WTC11 (cell line): ENCODE measurements around the gene NUDT21.

Source experiments
- NFYB ChIP-seq: sonication (generic); formaldehyde crosslinking; conservative IDR thresholded peaks from 2 replicates; pipeline ENCODE4 v1.8.0; 2022; ENCODE audit warnings: low read depth, missing genetic modification reagents
- SP1 ChIP-seq: sonication (generic); formaldehyde crosslinking; conservative IDR thresholded peaks from 2 replicates; pipeline ENCODE4 v1.8.1; 2022; ENCODE audit warnings: missing genetic modification reagents
- ZNF232 ChIP-seq: sonication (generic); formaldehyde crosslinking; IDR thresholded peaks from 2 replicates; pipeline ENCODE4 v1.8.0; 2022; ENCODE audit warnings: mild to moderate bottlenecking, missing genetic modification reagents
- TF ChIP-seq, protein P1 (sequence below): fragments of 200-600 bp; IDR thresholded peaks from 2 replicates; pipeline ENCODE4 v1.8.0; 2022; ENCODE audit warnings: antibody characterized with exemption
- TF ChIP-seq, protein P2 (sequence below): sonication (generic); formaldehyde crosslinking; IDR thresholded peaks from 2 replicates; pipeline ENCODE4 v1.8.1; 2023; ENCODE audit warnings: mild to moderate bottlenecking, missing genetic modification reagents, moderate library complexity
- TF ChIP-seq, protein P3 (sequence below): sonication (generic); formaldehyde crosslinking; IDR thresholded peaks from 2 replicates; pipeline ENCODE4 v1.8.0; 2022; ENCODE audit warnings: mild to moderate bottlenecking, missing genetic modification reagents

DNA sequence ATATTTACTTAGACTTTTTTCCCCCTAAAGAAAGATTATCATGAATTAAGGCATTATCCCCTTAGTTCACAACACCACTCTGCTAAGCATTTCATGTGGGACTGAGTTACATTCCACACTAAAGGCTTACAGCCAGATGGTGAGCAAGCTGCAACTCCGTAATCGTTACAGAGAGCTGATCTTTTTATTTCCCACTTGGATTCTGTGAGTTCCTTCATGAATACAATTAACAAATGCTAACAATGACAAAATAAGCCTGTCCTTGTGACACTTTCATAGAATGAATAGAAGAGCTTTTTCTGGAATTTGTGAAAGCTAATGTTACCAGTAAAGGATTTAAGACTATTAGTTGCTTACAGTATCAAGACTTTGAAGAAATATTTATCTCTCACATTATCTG is 9.0 kb upstream of the NUDT21 start:
- TF ChIP-seq, protein P1, sequence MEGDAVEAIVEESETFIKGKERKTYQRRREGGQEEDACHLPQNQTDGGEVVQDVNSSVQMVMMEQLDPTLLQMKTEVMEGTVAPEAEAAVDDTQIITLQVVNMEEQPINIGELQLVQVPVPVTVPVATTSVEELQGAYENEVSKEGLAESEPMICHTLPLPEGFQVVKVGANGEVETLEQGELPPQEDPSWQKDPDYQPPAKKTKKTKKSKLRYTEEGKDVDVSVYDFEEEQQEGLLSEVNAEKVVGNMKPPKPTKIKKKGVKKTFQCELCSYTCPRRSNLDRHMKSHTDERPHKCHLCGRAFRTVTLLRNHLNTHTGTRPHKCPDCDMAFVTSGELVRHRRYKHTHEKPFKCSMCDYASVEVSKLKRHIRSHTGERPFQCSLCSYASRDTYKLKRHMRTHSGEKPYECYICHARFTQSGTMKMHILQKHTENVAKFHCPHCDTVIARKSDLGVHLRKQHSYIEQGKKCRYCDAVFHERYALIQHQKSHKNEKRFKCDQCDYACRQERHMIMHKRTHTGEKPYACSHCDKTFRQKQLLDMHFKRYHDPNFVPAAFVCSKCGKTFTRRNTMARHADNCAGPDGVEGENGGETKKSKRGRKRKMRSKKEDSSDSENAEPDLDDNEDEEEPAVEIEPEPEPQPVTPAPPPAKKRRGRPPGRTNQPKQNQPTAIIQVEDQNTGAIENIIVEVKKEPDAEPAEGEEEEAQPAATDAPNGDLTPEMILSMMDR: no peak
- TF ChIP-seq SP1 (CRISPR knock-in tag): no peak
- TF ChIP-seq, protein P2, sequence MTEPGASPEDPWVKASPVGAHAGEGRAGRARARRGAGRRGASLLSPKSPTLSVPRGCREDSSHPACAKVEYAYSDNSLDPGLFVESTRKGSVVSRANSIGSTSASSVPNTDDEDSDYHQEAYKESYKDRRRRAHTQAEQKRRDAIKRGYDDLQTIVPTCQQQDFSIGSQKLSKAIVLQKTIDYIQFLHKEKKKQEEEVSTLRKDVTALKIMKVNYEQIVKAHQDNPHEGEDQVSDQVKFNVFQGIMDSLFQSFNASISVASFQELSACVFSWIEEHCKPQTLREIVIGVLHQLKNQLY (CRISPR knock-in tag): no peak
- no peak for TF ChIP-seq ZNF232 (CRISPR knock-in tag)
- TF ChIP-seq, protein P3, sequence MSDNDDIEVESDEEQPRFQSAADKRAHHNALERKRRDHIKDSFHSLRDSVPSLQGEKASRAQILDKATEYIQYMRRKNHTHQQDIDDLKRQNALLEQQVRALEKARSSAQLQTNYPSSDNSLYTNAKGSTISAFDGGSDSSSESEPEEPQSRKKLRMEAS (CRISPR knock-in tag): no peak
- no peak for TF ChIP-seq NFYB (CRISPR knock-in tag)
